HG03354 (cell line): ENCODE data around the gene EFNB2.
A peak's percentile ranks its signal among the peaks of the same experiment; 100 is the strongest.

Experiments used
- ATAC-seq: cut with Tn5 transposase; IDR thresholded peaks from one replicate; pipeline ENCODE4 v1.9.1; 2021; ENCODE audit warnings: mild to moderate bottlenecking; ENCODE audit not compliant: unreplicated experiment, poor library complexity, severe bottlenecking

The EFNB2 gene

DNA sequence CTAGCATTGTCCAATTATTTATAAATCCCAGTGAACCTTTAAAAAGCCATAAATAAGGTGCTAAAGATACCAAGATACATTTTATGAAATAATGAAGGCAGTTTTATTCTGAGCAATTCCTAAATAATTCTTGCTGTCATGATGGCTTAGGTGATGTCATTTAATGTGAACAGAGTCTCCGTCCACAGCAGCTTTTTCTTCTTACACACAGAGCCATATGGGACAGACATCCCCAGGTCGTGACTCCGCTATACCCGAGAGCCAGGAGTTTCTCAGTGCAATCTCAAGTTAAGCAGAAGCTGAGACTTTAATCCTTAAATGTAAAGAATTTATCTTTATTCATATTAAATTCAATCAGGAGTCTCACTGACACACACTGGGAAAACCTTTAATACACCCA is 29.7 kb downstream of the EFNB2 start:
- ATAC-seq: no peak

DNA sequence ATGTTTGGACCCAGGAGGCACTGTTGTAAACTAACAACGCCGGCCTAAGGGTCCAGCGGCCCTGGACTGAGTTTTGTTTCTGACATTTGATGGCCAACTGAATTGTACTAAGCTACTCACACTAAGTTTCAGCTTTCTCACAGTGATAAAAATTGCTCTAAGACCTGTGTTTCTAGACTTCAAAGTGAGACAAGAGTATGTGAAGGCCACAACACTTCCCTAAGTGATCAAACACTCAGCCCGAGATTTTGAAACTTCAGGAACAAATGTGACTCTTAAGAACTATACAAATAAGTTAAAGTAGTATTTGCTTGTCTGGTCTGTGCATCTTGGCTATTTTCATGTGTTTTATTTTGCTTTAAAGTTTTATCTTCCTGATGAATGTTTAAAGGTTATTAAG is 30.2 kb downstream of the EFNB2 start:
- no peak for ATAC-seq

DNA sequence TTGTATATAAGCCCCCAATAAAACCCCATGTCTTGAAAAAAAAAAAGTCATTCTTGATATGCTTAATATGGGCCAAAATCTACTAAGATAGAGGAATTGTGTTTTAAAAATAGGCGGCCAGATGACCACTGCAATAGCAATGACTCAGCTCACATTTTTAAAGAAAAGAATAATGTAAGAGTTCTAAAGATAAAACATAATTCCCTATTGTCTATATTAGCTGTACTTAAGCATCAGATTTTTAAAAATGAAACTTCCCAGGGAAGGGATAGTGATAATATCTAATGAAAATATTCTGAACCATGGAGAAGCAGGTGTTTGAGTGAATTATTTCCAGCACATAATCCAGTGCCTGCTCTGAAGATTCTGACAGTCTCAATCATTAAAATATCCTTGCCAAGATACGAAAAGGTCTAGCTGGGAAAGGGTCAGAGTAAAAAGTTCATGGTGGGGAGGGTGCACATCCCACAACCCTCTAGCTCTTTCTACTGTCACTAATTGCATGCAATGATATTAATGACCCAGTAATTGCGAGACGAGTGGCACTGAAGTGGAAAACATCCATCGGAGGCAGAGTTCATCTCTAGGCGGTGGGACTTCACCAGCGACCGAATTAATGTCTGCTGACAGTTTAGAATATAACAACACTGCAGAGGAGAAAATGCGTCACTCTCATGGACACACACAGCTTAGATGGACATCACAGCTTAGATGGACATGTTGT is 31.6 kb downstream of the EFNB2 start:
- no peak for ATAC-seq

DNA sequence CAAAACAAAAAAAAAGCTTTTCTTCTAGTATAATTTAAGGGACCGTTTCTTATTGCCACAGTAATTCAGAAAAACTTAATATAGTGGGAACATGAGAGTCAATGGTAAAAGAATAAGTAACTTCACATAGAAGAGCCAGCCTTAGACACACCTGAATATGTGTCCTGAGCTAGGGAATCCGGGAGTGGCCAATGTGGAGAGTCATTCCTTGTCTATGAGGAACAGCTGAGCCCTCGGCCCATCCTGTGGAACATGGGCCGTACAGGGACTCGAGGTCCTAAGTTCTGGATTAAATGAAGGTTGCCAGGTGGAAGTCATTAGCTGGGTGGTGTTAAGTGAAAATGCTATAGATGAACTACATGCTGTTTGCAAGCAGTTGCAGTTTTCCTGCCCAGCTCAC is 32.2 kb downstream of the EFNB2 start:
- no peak for ATAC-seq

DNA sequence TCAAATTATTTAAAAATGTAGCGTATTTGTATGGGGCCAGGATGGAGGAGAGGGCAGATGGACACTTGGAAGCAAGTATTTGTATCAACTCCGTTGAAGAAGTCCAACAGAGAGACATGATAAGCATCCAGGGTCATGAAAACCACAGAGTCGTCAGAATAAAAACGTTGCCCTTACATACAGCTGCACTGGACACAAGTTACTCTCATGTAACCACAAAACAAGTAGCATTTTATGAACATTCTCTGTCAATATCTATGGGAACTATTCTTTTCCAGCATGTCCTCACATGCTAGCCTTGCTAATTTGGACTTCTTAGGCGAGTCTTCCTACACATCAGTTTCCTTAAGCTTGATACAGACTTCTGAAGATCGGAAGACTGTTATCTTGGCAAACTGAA is 35.0 kb downstream of the EFNB2 start:
- no peak for ATAC-seq

DNA sequence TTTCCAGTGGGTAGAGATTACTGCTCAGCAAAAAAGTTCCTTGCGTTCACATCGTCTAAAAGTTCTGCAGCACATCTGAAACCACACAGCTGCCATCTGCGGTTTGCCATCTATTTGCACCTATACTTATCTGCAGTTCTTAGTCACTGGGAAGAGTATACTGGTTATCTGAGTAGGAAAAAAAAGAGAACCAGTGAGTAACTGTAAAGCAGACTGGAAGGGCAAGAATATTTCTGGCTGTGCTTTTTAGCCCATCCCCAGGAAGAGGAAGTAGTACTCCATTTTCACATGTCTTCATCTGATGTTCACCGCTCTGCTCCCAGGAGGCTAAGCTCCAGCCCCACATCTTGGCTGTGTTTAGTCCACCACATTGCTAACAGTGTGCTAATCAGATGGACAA is 35.6 kb downstream of the EFNB2 start:
- no peak for ATAC-seq

DNA sequence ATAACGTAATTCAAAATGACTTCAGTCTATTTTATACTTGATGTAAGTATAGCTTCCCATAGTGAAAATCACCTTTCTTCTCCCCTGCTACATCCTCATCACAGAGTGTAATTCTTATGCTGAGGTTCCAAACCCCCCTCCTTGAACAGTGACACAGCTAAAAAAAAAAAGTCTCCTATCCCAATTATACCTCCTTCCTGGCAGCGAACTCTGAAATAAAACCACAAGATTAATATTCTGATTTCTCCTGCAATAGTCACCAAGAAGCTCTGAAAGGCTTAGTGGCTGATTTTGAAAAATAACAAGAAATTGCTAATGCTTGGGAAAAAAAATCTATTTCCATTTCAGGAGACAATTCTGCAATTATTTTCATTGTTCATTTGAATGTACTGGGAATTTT is 36.3 kb downstream of the EFNB2 start:
- ATAC-seq: no peak

DNA sequence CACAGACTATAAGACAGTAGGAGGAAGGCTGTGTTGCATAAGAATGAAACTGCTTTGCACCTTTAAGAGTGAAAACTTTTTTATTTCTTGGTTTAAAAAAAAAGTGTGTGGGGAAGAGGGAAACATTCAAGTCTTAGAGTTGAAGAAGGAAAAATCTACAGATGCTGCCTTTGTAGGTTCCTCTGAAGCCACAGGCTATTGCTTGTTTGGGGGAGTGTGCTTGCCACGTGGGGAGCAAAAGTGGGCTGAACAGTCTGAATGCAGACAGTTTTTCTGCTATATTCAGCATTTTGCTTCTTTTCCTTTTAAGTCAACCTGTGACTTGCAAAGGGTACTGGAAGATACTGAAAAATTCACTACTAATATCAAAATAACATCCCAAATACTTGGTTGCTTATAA is 36.9 kb downstream of the EFNB2 start:
- ATAC-seq: no peak

DNA sequence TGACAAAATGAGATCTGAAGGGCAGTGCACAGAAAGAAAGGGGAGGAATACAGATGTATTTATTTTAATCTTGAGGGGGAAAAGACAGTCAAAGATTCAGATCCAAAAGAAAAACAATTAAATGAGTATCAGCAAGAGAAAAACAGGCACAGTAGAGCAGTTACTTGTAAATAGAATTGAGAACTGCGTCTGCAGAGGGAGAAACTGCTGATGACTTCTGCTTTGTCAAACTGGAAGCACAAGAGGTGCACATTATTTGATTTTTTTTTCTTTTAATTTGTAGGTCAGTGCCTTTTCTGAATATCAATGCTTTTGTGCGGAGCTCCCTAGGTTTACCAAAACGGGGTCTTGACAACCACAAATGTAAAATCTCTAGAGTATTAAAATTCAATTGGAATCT is 37.3 kb downstream of the EFNB2 start:
- ATAC-seq: no peak

DNA sequence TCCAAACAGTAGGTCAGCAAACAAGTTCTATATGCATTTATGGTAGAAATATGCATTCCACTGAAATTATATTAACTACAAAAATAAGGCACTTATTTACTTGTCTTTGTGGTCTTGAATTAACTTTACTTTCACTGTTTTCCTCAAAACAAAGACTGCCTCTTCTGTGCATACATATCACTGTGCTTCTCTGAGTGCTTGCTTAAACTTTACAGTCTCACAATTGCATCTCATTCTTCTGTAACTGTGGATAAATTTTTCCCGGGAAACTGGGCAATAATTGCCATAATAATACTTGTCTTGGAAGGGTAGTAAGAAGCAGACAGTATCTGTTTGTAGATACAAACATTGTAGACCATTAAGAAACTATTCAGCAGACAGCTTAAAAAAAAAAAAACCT is 38.4 kb downstream of the EFNB2 start:
- no peak for ATAC-seq

DNA sequence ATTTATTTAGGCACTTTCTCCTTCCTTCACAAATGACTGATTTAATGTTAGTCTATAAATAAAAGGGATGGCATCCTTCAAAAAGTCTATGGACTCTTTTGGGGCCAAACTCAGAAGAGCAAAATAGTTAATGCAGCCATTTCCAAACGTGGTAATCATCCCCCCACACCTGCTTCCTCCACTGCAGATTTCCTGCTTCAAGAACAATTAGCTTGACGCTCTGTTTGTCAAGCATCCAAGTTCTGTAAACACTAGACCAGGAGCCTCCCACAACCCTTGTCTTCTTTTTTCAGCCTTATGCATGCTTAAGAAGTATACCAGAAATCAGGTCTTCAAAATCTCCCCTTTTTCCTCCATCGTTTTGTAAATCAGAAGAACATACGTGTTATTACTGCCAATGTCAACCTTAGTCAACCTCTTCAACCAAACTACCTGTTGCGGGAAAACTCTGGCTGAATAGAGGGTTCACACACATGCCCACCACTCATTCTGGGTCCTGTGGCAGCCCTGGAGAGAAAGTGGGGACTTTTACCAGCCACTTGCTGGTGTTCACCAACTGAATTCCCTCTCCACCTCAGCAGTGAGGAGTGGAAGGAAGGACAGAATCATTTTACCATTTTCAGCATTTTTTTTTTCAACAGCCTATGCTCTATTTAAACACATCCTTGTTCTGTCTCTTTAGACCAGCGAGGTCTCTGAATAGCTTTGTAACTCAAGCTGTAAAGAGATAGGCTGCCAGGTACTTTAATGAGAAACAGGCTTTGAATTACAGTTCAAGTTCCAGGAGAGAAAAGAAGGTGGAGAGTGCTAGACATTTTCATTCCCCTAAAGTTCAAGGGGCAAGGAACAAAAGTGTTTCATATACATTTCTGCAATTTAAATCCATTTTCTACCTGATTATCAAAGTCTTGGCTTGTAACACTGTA is 39.1 kb downstream of the EFNB2 start:
- no peak for ATAC-seq

DNA sequence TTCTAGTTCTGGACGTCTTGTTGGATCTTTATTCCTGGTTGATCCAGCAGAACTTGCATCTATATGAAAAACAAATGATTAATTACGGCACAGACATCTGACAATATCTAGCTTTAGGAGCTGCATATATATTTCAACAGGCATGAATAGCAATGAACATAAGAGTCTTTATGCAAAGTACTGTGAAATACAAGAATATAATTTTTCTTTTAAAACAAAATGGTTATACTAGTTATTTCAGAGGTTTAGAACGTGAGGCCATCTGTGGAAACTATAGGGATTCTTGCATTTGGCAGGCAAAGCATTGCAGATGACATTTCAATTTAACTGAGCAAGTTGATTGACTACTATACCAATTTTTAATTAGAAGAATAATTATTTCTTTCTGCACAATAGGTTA is 40.5 kb downstream of the EFNB2 start:
- ATAC-seq: no peak

DNA sequence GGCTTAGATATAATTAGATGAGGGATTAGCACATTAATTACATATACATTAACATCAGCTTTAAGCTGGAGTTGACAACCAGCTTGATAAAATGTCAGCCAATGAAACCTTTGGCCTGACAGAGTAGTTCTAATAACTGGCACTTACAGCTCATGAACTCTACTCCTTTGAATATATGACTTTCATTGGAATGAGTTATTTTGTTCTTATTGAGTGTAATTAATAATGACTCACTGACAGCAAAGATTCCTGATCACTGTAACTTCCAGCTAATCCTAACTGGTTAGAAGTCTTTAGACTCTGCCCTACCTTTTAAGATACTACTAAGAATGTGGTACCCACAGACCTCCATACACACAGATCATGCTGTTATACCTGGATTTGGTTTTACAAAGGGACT is 41.0 kb downstream of the EFNB2 start:
- ATAC-seq: no peak

DNA sequence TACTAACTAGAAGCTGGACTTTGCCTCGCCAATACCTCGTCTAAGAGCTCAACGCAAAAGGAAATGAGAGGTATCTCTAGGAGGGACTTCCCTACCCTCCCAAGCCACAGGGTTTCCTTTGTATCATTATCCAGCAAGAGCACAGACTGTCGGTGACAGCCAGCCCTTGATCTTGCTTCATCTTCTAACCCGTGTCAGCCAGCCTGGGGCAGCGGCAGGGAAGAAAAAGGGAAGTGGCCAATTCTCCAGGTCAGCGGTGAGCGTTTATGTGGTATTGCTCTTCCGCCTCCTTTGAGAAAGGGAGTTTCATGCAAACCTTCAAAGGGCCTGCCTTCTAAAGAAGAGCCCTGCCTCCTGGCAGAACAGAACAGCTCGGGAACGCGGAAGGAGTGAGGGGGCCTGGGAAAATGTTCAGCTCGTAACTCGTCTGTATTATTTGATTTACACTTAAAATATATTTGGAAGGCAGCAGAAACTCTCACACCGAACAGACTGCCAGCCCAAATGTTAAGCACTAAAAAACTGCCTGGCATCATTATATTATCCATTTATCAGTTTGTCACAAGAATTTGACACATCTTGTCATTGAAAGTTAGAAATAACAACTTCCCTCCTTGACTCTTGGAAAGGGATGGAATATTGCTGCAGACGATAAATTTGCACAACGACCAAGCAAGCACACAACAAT is 41.8 kb downstream of the EFNB2 start:
- peak; percentile 73 for ATAC-seq

DNA sequence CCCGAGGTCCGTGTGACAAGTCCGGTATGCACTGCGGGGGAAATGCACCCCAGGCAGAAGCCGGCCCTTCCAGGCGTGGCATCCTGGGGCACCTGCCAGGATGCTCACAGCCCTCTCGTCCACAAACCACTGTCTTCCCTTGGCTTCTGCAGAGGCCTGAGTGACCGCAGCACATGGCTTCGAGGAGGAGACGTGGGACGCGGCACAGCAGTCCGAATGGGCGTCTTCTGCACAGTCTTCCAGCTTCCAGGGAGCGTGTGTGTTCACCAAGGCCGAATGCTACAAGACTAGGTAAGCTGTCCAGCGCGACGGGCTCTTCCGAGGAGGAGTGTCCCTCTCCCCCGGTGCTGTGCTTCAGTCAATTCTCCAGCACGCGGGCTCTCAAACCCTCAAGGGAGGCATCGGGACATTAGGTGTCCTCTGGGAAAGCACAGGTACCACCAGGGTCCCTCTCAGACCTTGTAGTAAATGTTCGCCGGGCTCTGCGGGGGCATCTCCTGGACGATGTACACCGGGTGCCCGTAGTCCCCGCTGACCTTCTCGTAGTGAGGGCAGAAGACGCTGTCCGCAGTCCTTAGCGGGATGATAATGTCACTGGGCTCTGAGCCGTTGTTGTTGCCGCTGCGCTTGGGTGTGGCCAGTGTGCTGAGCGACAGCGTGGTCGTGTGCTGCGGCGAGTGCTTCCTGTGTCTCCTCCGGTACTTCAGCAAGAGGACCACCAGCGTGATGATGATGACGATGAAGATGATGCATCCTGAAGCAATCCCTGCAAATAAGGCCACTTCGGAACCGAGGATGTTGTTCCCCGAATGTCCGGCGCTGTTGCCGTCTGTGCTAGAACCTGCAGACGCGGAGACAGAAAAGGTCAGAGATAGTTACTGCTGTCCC is 42.6 kb downstream of the EFNB2 start:
- ATAC-seq: no peak

DNA sequence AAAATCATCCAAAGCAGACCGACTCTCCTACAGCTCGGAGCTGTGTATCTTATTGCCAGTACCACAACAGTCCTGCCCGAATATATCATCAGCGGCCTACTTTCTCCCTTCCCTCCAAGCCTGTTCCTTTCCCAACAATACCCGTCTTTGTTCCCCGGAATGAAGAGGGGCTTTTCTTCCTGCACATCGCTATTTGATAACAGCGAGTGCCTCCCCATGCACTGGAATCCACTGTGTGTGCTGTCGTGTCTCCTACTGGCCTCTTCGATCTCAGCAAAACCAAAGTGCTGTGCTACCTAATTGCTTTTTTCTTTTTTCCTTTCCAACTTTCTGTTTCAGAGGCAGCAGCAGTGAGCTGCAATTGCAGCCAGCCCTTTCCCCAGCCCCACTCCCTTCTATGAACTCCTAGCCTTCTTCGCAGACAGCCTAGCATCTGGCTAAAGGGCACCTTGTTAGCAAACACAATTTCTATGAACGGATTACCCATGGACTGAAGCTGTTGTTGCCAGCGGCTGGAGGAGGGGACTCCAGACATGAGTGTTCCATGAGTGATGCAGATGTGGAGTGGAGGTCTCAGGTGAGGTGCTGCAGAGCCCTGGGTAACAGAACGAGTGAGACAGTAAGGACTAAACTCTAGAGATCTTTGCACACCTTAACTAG is 43.4 kb downstream of the EFNB2 start:
- ATAC-seq: no peak

DNA sequence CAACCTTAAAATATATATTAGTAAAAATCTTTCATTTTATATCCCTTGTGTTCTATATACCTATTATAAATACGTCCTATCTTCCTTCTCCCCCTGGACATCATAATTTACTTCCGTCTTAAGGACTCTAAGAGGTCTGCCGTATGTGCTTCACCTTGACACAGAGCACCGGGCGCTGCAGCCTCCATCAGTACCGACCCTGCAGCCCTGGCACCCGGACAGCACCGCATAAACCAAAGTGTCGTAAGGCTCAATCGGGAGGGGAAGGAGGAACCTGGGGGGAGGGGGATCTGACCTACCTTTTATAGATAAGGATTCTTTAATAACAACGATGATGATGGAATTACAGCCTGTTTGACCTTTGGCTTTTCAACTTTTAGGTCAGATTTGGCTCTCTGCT is 44.0 kb downstream of the EFNB2 start:
- no peak for ATAC-seq

DNA sequence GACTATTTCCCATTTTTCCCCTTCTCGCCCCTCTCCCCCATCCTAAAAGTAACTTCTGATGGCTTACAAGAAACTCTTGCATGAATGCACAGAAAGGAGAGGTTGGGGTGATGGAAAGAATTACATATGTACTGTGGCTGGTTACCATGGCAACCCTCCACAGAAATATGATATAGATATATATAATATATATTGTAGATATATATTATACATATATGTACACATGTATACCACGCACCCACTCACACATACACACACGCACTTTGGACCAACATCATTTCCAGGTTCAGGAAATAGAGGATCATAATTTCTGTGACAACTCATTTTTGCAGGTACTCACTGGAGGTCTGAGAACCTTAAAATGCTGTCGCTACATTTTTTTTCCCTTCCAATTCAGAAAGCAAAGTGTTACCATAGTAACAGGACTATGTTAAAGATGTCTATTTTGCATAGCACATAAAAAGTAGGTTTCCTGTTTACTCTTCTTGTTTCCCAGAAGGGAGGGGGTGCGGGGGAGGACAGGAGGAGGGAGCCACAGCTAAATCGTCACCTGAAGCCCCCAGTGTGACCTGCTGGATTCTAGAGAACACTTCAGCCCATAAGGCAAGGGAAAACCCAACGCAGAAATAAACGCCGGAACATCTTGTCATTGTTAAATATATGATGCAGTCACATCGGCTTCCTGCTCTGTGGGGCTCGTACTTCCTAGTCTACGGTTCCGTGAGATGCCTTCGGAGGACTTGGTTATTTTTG is 44.7 kb downstream of the EFNB2 start:
- ATAC-seq: peak; percentile 59
